Naive thymus-derived CD4-positive, alpha-beta T cell (primary cell): ENCODE results near the gene KCNK7. TPM values are rescaled to one million over a fixed set of nuclear protein-coding genes. Genes with fewer than 3 reads are reported as not detected.

Experiments used
- ATAC-seq: fragments of 150-1000 bp; cut with Tn5 transposase; 2 replicates; pipeline ENCODE4 v1.10.0; 2021; ENCODE audit warnings: mild to moderate bottlenecking, moderate library complexity
- CTCF ChIA-PET: fragments of 350-600 bp; sonication (Branson Sonifier 250); formaldehyde crosslinking; loops from one replicate; lab custom pipeline; 2021; ENCODE audit warnings: antibody characterized with exemption; lab: Charles Lee
- POLR2A ChIA-PET: fragments of 350-600 bp; sonication (Branson Sonifier 250); formaldehyde crosslinking; loops from one replicate; lab custom pipeline; 2021; ENCODE audit warnings: antibody characterized with exemption, inconsistent platforms; lab: Charles Lee
- DNase-seq, 9 donors: peaks; one replicate each; pipeline versions ENCODE4 v3.0.0 to v3.0.0-alpha.2; 2020 to 2022; ENCODE audit warnings: mixed read lengths in 1 of 9
- H3K27ac ChIP-seq: one replicate; pipeline ENCODE4 v1.7.0; 2013; ENCODE audit warnings: mild to moderate bottlenecking, low read depth, low read length, moderate library complexity
- H3K27me3 ChIP-seq, 2 donors: one replicate each; pipeline ENCODE4 v1.7.0; 2013; ENCODE audit warnings: low read length in 2 of 2, mild to moderate bottlenecking in 2 of 2, moderate library complexity in 2 of 2; ENCODE audit not compliant: control insufficient read depth in 2 of 2, insufficient read depth in 2 of 2
- H3K36me3 ChIP-seq, 3 experiments: 1 replicate in 2 of 3; 2 replicates in 1 of 3; pipeline ENCODE4 v1.7.0; 2013; ENCODE audit warnings: low read length in 3 of 3, mild to moderate bottlenecking in 3 of 3, moderate library complexity in 1 of 3; ENCODE audit not compliant: insufficient read depth in 3 of 3, control insufficient read depth in 2 of 3
- H3K4me1 ChIP-seq, 2 donors: one replicate each; pipeline ENCODE4 v1.7.0; 2013; ENCODE audit warnings: low read length in 2 of 2, mild to moderate bottlenecking in 2 of 2, moderate library complexity in 1 of 2; ENCODE audit not compliant: control insufficient read depth in 2 of 2, insufficient read depth in 2 of 2
- H3K4me3 ChIP-seq: 2 replicates; pipeline ENCODE4 v1.7.0; 2013; ENCODE audit warnings: mild to moderate bottlenecking, low read length
- H3K9me3 ChIP-seq, 3 experiments: 1 replicate in 2 of 3; 2 replicates in 1 of 3; pipeline ENCODE4 v1.7.0; 2013; ENCODE audit warnings: low read length in 3 of 3; ENCODE audit not compliant: control insufficient read depth in 2 of 3
- H3K27ac Mint-ChIP-seq, 9 donors: one replicate each; pipeline ENCODE4 v1.8.0; 2020 to 2022; ENCODE audit warnings: mixed read lengths in 9 of 9, mild to moderate bottlenecking in 8 of 9, moderate library complexity in 5 of 9, inconsistent platforms in 2 of 9
- H3K27me3 Mint-ChIP-seq, 5 donors: one replicate each; pipeline ENCODE4 v1.8.0; 2021 to 2022; ENCODE audit warnings: mixed read lengths in 5 of 5, mild to moderate bottlenecking in 1 of 5
- H3K36me3 Mint-ChIP-seq, 5 donors: one replicate each; pipeline ENCODE4 v1.8.0; 2020 to 2022; ENCODE audit warnings: mixed read lengths in 5 of 5, mild to moderate bottlenecking in 3 of 5, inconsistent platforms in 1 of 5
- H3K4me1 Mint-ChIP-seq, 7 donors: one replicate each; pipeline ENCODE4 v1.8.0; 2020 to 2022; ENCODE audit warnings: mixed read lengths in 7 of 7, mild to moderate bottlenecking in 3 of 7, inconsistent platforms in 1 of 7
- H3K4me3 Mint-ChIP-seq, 10 donors: one replicate each; pipeline ENCODE4 v1.8.0; 2020 to 2022; ENCODE audit warnings: mild to moderate bottlenecking in 10 of 10, mixed read lengths in 10 of 10, moderate library complexity in 6 of 10, inconsistent platforms in 2 of 10
- H3K9me3 Mint-ChIP-seq, 11 donors: one replicate each; pipeline ENCODE4 v1.8.0; 2020 to 2022; ENCODE audit warnings: mixed read lengths in 11 of 11, mild to moderate bottlenecking in 4 of 11, inconsistent platforms in 1 of 11, moderate library complexity in 1 of 11
- intact Hi-C, 2 donors: fragments of 100-400 bp; cut with micrococcal nuclease; formaldehyde crosslinking; loops; one replicate each; pipeline ENCODE4 v1.15.1; 2023
- polyA plus RNA-seq, 2 donors: library from polyadenylated mRNA; unstranded; fragments of 300-500 nt; fragmentation: Illumina TruSeq; gene quantifications; one replicate each; pipeline ENCODE4 v1.2.3, GENCODE V29; 2021
- total RNA-seq, 6 experiments: library from RNA in 5 of 6; stranded (reverse) in 5 of 6; gene quantifications; 1 replicate in 5 of 6; 2 replicates in 1 of 6; pipeline ENCODE4 v1.2.3 and lab custom pipeline; 2021 to 2026

The KCNK7 gene
- total and polyA plus RNA-seq, 7 experiments from 2014 or later = 0.25 to 9.2 (median 3.8) TPM; not detected in 1

DNA sequence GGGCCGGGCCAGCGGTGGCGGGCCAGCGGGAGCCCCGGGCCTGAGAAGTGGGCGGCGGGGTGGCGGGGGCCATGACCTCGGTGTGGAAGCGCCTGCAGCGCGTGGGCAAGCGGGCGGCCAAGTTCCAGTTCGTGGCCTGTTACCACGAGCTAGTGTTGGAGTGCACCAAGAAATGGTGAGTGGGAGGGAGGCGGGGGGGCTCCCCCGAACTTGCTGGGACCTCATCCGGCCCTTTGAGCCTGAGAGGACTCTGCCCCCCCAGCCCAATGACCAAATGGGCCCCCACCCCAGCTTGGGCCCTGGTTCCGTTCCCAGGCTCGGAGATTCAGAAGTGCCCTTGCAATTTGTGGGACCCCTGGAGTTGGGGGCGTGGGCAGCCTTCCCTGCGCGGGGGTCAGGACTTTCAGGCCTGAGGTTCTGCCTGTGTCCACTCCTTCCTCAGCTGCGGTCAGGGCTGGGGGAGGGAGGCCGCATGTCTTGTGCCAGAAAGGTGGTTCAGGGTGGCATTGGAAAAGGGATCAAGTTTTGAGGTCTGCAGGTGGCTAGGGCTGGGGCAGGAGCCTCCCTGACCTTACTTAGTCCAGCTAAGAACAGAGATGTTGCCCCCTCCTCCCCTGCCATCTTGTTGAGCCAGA lies 19.3 kb downstream of the KCNK7 start:
- Mint-ChIP-seq H3K27ac (peak overlapping the region; percentile 28 to 90 (median 78)), H3K4me1 (peaks cover 23 to 54% (median 41%) of the 10 kb centered on the region in 7 donors), H3K4me3 (peak overlapping the region; percentile 71 to 99 (median 84)), H3K27me3 (no peaks in the 10 kb centered on the region), H3K9me3 (peaks cover 0 to 1% (median 0%) of the 10 kb centered on the region in 11 donors), H3K36me3 (peaks cover 0 to 20% (median 0%) of the 10 kb centered on the region in 5 donors)
- Histone ChIP-seq H3K27me3 (no peaks in the 10 kb centered on the region), H3K36me3 (peaks cover 10 to 33% (median 12%) of the 10 kb centered on the region in 3 experiments), H3K27ac (peak overlapping the region; percentile 96), H3K9me3 (no peaks in the 10 kb centered on the region), H3K4me1 (peaks cover 41% of the 10 kb centered on the region in 2 donors), H3K4me3 (peak overlapping the region; percentile 75)
- ChIA-PET POLR2A (interaction anchor here (0.7 to 4.2 kb wide), 23 partner anchors 10 to 193 kb away, joined by 3 to 61 read pairs (median 6); partner anchors contain the start of genes KCNK7, LTBP3, MALAT1 and MAP3K11), CTCF (interaction anchor here (0.6 to 3.9 kb wide), 10 partner anchors 10 to 283 kb away, joined by 3 to 36 read pairs (median 6); partner anchors contain the start of gene MUS81)
- peak in 1 of 9 donors; percentile 30 for DNase-seq
- ATAC-seq = no peak
- intact Hi-C loops = no loop called here

DNA sequence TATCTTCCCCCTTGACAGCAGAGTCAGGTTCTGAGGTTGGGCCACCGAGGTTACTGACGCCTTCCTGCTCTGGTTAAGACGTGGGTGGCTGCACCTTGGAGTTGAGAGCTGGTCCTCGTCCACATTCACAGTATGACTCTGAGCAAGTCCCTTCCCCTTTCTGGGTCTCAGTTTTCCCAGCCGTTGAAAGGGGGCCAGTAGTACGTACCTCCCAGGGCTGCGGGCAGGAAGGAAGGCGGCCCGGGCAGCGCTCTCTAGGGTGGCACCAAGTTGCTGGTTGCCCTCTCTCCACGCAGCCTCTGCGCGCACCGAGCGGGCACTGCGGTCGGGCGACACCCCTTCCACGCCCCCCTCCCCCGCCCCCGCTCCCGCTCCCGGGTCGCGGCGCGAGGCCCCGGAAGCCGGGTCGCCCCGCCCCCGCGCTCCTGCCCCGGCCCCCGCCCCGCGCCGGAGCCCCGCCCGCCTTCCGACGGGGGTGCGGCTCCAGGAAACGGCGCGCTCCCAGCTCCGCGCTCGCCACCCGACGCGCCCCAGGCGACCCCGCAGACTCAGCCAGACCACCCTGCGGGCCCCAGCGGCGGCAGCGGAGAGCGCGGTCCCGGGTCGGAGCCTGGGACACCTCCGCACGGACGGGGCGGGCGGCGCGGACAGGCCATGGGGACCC lies 19.9 kb downstream of the KCNK7 start, which contains the start of gene EHBP1L1:
TSS of gene EHBP1L1 (plus strand) at position 486 of the 664 bp plus-strand sequence. CDS start 250 bp downstream, outside the sequence.
- H3K9me3 Mint-ChIP-seq = peaks cover 0 to 1% (median 0%) of the 10 kb centered on the region in 11 donors
- peaks cover 0 to 20% (median 0%) of the 10 kb centered on the region in 5 donors for H3K36me3 Mint-ChIP-seq
- intact Hi-C loops = loop anchor here (2.0 kb wide), 7 partner anchors 63 to 549 kb away; partner anchors contain the start of genes CFL1 (in 1 of the 2), NEAT1 (in 1 of the 2), SIPA1 (in 1 of the 2) and SNX15 (in 1 of the 2)
- H3K27me3 ChIP-seq = no peaks in the 10 kb centered on the region
- H3K4me1 ChIP-seq = peaks cover 47 to 48% of the 10 kb centered on the region in 2 donors
- POLR2A ChIA-PET = interaction anchor here (0.7 to 4.2 kb wide), 28 partner anchors 8 to 298 kb away, joined by 3 to 61 read pairs (median 6); partner anchors contain the start of genes KCNK7, LTBP3, MALAT1 and MAP3K11
- H3K36me3 ChIP-seq = peaks cover 6 to 27% (median 7%) of the 10 kb centered on the region in 3 experiments
- H3K4me1 Mint-ChIP-seq = peaks cover 30 to 59% (median 47%) of the 10 kb centered on the region in 7 donors
- H3K4me3 ChIP-seq = peak within 1 kb of the TSS; percentile 82
- H3K27ac Mint-ChIP-seq = peak within 1 kb of the TSS; percentile 89 to 98 (median 95)
- H3K9me3 ChIP-seq = no peaks in the 10 kb centered on the region
- ATAC-seq = peak; percentile 49
- H3K27ac ChIP-seq = peak within 1 kb of the TSS; percentile 96
- peak; percentile 72 to 87 (median 81) for DNase-seq
- H3K4me3 Mint-ChIP-seq = peak within 1 kb of the TSS; percentile 91 to 100 (median 93)
- CTCF ChIA-PET = interaction anchor here (0.7 to 3.9 kb wide), 9 partner anchors 10 to 284 kb away, joined by 3 to 36 read pairs (median 6); partner anchors contain the start of gene MUS81
- H3K27me3 Mint-ChIP-seq = no peaks in the 10 kb centered on the region

DNA sequence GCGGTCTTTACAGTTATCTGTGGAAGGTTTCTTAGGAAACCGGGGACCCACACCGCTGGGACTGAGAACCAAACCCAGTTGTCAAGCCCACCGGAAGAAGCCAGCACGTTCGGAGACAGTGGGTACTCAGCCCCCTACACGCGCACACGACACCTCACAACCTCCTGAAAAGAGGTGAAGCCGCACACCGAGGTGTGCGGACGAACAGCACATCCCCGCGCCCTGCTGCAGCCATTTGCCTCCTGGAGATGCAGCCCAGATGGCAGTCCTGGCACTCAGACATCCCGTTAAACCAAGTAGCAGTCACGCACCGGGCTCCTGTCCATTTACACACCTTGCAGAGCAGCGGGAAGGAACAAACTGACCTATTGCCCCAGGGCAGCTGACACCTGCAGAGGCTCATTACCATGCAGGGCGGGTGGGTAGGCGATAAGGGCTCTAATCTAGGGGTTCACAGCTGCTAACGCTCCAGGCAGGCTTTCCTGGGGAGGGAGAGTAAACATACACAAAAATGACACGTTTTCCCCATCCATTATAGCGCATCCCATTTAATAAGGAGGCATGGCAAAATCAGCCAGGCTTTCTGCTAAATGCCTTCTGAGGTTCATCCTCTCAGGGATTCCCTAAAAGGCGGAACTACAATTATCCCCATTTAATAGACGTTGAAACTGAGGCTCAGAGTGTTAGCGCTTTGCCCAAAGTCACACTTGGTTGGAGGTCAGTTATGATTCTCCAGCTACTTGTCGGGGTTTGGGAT lies 20.6 kb downstream of the KCNK7 start:
- no peaks in the 10 kb centered on the region for H3K9me3 ChIP-seq
- H3K4me3 ChIP-seq = peak overlapping the region; percentile 82
- no peak for ATAC-seq
- peak in 6 of 9 donors; percentile 33 to 55 (median 47) for DNase-seq
- Mint-ChIP-seq H3K36me3 (peaks cover 0 to 19% (median 0%) of the 10 kb centered on the region in 5 donors), H3K27ac (peak overlapping the region; percentile 89 to 98 (median 95)), H3K27me3 (no peaks in the 10 kb centered on the region), H3K4me1 (peaks cover 35 to 61% (median 51%) of the 10 kb centered on the region in 7 donors), H3K9me3 (peaks cover 0 to 1% (median 0%) of the 10 kb centered on the region in 11 donors), H3K4me3 (peak overlapping the region; percentile 91 to 100 (median 93))
- intact Hi-C loops = loop anchor here (1.0 to 5.0 kb wide), 14 partner anchors 13 to 548 kb away; partner anchors contain the start of genes SNX15 (in 2 of the 2), CFL1 (in 1 of the 2), KAT5 (in 1 of the 2) and MAP3K11 (in 1 of the 2)
- H3K4me1 ChIP-seq = peaks cover 47 to 48% of the 10 kb centered on the region in 2 donors
- no peaks in the 10 kb centered on the region for H3K27me3 ChIP-seq
- H3K36me3 ChIP-seq = peaks cover under 1 to 20% (median 3%) of the 10 kb centered on the region in 3 experiments
- peak overlapping the region; percentile 96 for H3K27ac ChIP-seq
- ChIA-PET POLR2A (interaction anchor here (0.7 to 5.2 kb wide), 26 partner anchors 9 to 299 kb away, joined by 3 to 90 read pairs (median 7); partner anchors contain the start of genes KCNK7, MALAT1, MAP3K11 and MUS81), CTCF (interaction anchor here (1.1 to 3.9 kb wide), 6 partner anchors 9 to 285 kb away, joined by 3 to 36 read pairs (median 6); partner anchors contain the start of gene MUS81)

- CTCF ChIA-PET = interaction anchor here (1.5 to 3.9 kb wide), 4 partner anchors 14 to 41 kb away, joined by 5 to 36 read pairs (median 20); partner anchors contain the start of gene PCNX3
- intact Hi-C loops = loop anchor here (1.0 to 5.0 kb wide), 14 partner anchors 14 to 547 kb away; partner anchors contain the start of genes SNX15 (in 2 of the 2), CFL1 (in 1 of the 2), KAT5 (in 1 of the 2) and MAP3K11 (in 1 of the 2)
- peaks cover 47 to 53% of the 10 kb centered on the region in 2 donors for H3K4me1 ChIP-seq
- Mint-ChIP-seq H3K27me3 (no peaks in the 10 kb centered on the region), H3K4me3 (peak overlapping the region; percentile 91 to 100 (median 94)), H3K4me1 (peaks cover 37 to 63% (median 53%) of the 10 kb centered on the region in 7 donors), H3K27ac (peak overlapping the region; percentile 89 to 98 (median 95)), H3K9me3 (peaks cover 0 to 1% (median 0%) of the 10 kb centered on the region in 11 donors), H3K36me3 (peaks cover 0 to 17% (median 0%) of the 10 kb centered on the region in 5 donors)
- peak overlapping the region; percentile 82 for H3K4me3 ChIP-seq
- peaks cover 0 to 12% (median 0%) of the 10 kb centered on the region in 3 experiments for H3K36me3 ChIP-seq
- peak; percentile 55 for ATAC-seq
- H3K27ac ChIP-seq = peak overlapping the region; percentile 96
- POLR2A ChIA-PET = interaction anchor here (1.0 to 6.3 kb wide), 22 partner anchors 8 to 151 kb away, joined by 3 to 90 read pairs (median 24); partner anchors contain the start of genes KCNK7, LTBP3, MALAT1 and MAP3K11
- no peaks in the 10 kb centered on the region for H3K9me3 ChIP-seq
- DNase-seq = peak; percentile 71 to 94 (median 81)
- H3K27me3 ChIP-seq = no peaks in the 10 kb centered on the region
Observed at GRCh38 chr11:65574109-65574810, 21.3 kb downstream of the KCNK7 start.
